ENCODE measurements around the gene ACOT11.

The ACOT11 gene

GRCh38 chr1:54542120-54542961 lies 5.7 kb upstream of the ACOT11 start:
- Histone ChIP-seq H3K27me3 (ENCODE audit: insufficient read depth, low read depth, severe bottlenecking) (no peaks in the 10 kb centered on the region), H3K36me3 (no peaks in the 10 kb centered on the region), H3K4me3 (ENCODE audit: low read depth, low read length) (peak overlapping the region; percentile 41), H3K27ac (peak overlapping the region; percentile 93), H3K9me3 (ENCODE audit: severe bottlenecking) (no peaks in the 10 kb centered on the region)
- TF ChIP-seq CTCF (IDR thresholded peaks at IDR 0.05; ENCODE audit: low read depth, low read length): peak; percentile 27
- peak; percentile 96 for DNase-seq

GRCh38 chr1:54542962-54543539 lies 5.0 kb upstream of the ACOT11 start:
- Histone ChIP-seq H3K9me3 (ENCODE audit: severe bottlenecking) (no peaks in the 10 kb centered on the region), H3K27ac (peak overlapping the region; percentile 93), H3K36me3 (no peaks in the 10 kb centered on the region), H3K4me3 (ENCODE audit: low read depth, low read length) (peak overlapping the region; percentile 41), H3K27me3 (ENCODE audit: insufficient read depth, low read depth, severe bottlenecking) (no peaks in the 10 kb centered on the region)
- no peak for DNase-seq
- no peak for TF ChIP-seq CTCF (IDR thresholded peaks at IDR 0.05; ENCODE audit: low read depth, low read length)

- Histone ChIP-seq H3K36me3 (no peaks in the 10 kb centered on the region), H3K27ac (no peak overlapping the region; the same call in 1 of the 2 replicates), H3K4me3 (ENCODE audit: low read depth, low read length) (no peak overlapping the region), H3K27me3 (ENCODE audit: insufficient read depth, low read depth, severe bottlenecking) (no peaks in the 10 kb centered on the region), H3K9me3 (ENCODE audit: severe bottlenecking) (no peaks in the 10 kb centered on the region)
- DNase-seq: no peak
- no peak for TF ChIP-seq CTCF (IDR thresholded peaks at IDR 0.05; ENCODE audit: low read depth, low read length)
Observed at GRCh38 chr1:54543729-54544496, 4.1 kb upstream of the ACOT11 start.

- no peak for TF ChIP-seq CTCF (IDR thresholded peaks at IDR 0.05; ENCODE audit: low read depth, low read length)
- Histone ChIP-seq H3K27me3 (ENCODE audit: insufficient read depth, low read depth, severe bottlenecking) (no peaks in the 10 kb centered on the region), H3K9me3 (ENCODE audit: severe bottlenecking) (no peaks in the 10 kb centered on the region), H3K27ac (no peak overlapping the region), H3K4me3 (ENCODE audit: low read depth, low read length) (no peak overlapping the region), H3K36me3 (no peaks in the 10 kb centered on the region)
- no peak for DNase-seq
Observed at GRCh38 chr1:54545916-54546635, 2.0 kb upstream of the ACOT11 start.

GRCh38 chr1:54546651-54547401 lies 1.2 kb upstream of the ACOT11 start:
- Histone ChIP-seq H3K9me3 (ENCODE audit: severe bottlenecking) (no peaks in the 10 kb centered on the region), H3K4me3 (ENCODE audit: low read depth, low read length) (no peak overlapping the region), H3K27ac (peak overlapping the region; percentile 76), H3K27me3 (ENCODE audit: insufficient read depth, low read depth, severe bottlenecking) (no peaks in the 10 kb centered on the region), H3K36me3 (no peaks in the 10 kb centered on the region)
- TF ChIP-seq CTCF (IDR thresholded peaks at IDR 0.05; ENCODE audit: low read depth, low read length): no peak
- no peak for DNase-seq
